Effector memory CD4-positive, alpha-beta T cell (primary cell): ENCODE measurements around the gene WEE1.
"Not testable (repeated sequence)": the region's sequence is repeated elsewhere in the genome, so short reads cannot be mapped to it uniquely, and the experiment has no call there.

Experiments used
- DNase-seq, 3 donors: peaks; one replicate each; pipeline ENCODE4 v3.0.0-alpha.2; 2020
- H3K27ac ChIP-seq: 2 replicates; pipeline ENCODE4 v1.7.0; 2013; ENCODE audit warnings: mild to moderate bottlenecking, low read length, moderate library complexity; ENCODE audit not compliant: insufficient read depth, poor library complexity, severe bottlenecking
- H3K27me3 ChIP-seq: replicated peaks from 2 replicates; pipeline ENCODE4 v1.7.0; 2013; ENCODE audit warnings: mild to moderate bottlenecking, low read length; ENCODE audit not compliant: insufficient read depth, control insufficient read depth, poor library complexity, severe bottlenecking
- H3K36me3 ChIP-seq: 2 replicates; pipeline ENCODE4 v1.7.0; 2013; ENCODE audit warnings: mild to moderate bottlenecking, low read length, moderate library complexity; ENCODE audit not compliant: control insufficient read depth, insufficient read depth
- H3K4me1 ChIP-seq: 2 replicates; pipeline ENCODE4 v1.7.0; 2013; ENCODE audit warnings: low read length, mild to moderate bottlenecking; ENCODE audit not compliant: control insufficient read depth, insufficient read depth, poor library complexity, severe bottlenecking
- H3K4me3 ChIP-seq: 2 replicates; pipeline ENCODE4 v1.7.0; 2013; ENCODE audit warnings: low read length, low read depth, mild to moderate bottlenecking; ENCODE audit not compliant: insufficient read depth, poor library complexity, severe bottlenecking
- H3K9me3 ChIP-seq: 2 replicates; pipeline ENCODE4 v1.7.0; 2013; ENCODE audit warnings: mild to moderate bottlenecking, low read length, moderate library complexity; ENCODE audit not compliant: control insufficient read depth

The WEE1 gene

GRCh38 chr11:9533058-9533457 lies 40.4 kb upstream of the WEE1 start:
- Histone ChIP-seq H3K4me3 (no peak overlapping the region), H3K4me1 (no peaks in the 10 kb centered on the region), H3K27ac (no peak overlapping the region), H3K36me3 (peaks cover 4% of the 10 kb centered on the region), H3K27me3 (no peaks in the 10 kb centered on the region), H3K9me3 (no peaks in the 10 kb centered on the region)
- DNase-seq = no peak

DNA sequence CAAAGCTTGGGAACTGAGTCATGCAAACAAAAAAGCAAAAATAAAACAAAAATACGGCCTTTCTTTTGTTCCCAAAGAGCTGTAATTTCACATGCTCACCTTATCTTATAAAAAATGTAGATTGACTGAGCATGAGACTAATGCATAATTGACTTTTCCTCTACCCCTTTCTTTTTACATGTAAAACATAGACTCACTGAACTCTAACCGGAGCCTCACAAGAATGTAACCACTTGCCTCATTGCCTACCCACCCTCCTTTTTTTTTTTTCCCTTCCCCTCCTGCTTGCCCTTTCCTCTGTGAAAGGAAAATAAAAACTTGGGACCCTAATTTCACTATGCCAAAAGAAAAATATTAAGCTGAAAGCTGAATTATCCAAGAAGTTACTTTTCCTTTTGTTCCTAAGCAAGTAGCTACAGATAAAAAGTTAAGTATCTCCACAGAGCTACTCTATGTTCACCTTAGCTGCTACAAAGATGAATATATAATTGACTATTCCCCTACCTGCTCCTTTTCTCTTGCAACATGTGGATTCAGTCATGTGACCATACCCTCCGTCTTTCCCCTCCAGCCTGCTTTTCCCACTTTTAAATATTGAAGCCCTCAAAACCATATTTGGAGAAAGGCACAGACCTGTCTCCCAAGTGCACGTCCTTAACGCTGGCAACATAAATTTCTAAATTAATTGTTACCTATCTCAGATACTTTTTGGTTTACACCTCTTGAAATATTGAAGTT lies 39.6 kb upstream of the WEE1 start:
- H3K36me3 ChIP-seq = no peaks in the 10 kb centered on the region
- H3K27me3 ChIP-seq = no peaks in the 10 kb centered on the region
- no peaks in the 10 kb centered on the region for H3K4me1 ChIP-seq
- H3K4me3 ChIP-seq = no peak overlapping the region
- no peaks in the 10 kb centered on the region for H3K9me3 ChIP-seq
- no peak overlapping the region for H3K27ac ChIP-seq
- DNase-seq = no peak

GRCh38 chr11:9535189-9535781 lies 38.2 kb upstream of the WEE1 start:
- no peaks in the 10 kb centered on the region for H3K36me3 ChIP-seq
- H3K4me3 ChIP-seq = no peak overlapping the region
- peak; percentile 49 to 65 (median 60) for DNase-seq
- H3K27ac ChIP-seq = no peak overlapping the region
- no peaks in the 10 kb centered on the region for H3K27me3 ChIP-seq
- H3K4me1 ChIP-seq = no peaks in the 10 kb centered on the region
- no peaks in the 10 kb centered on the region for H3K9me3 ChIP-seq

DNA sequence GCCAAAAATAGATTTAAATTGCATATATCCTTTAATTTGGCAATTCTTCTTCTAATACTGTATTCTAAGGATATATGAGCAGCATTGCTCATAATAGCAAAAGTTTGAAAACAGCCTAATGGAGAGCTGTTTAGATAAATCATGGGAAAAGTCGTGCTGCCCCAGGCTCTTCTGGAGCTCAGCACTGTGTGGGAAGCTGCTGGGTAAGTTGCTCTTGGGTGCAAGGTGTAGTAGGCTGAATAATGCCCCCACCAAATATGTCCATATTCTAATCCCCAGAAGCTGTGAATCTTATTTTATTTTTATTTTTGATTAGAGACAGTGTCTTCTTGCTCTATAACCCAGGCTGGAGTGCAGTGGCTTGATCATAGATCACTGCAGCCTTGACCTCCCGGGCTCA lies 34.9 kb upstream of the WEE1 start:
- DNase-seq = no peak
- no peaks in the 10 kb centered on the region for H3K4me1 ChIP-seq
- no peaks in the 10 kb centered on the region for H3K36me3 ChIP-seq
- no peaks in the 10 kb centered on the region for H3K9me3 ChIP-seq
- H3K27me3 ChIP-seq = no peaks in the 10 kb centered on the region
- H3K27ac ChIP-seq = no peak overlapping the region
- no peak overlapping the region for H3K4me3 ChIP-seq

GRCh38 chr11:9549216-9549615 lies 24.3 kb upstream of the WEE1 start:
- H3K36me3 ChIP-seq, H3K27ac ChIP-seq, DNase-seq, H3K9me3 ChIP-seq, H3K27me3 ChIP-seq, H3K4me3 ChIP-seq, H3K4me1 ChIP-seq: not testable (repeated sequence)

DNA sequence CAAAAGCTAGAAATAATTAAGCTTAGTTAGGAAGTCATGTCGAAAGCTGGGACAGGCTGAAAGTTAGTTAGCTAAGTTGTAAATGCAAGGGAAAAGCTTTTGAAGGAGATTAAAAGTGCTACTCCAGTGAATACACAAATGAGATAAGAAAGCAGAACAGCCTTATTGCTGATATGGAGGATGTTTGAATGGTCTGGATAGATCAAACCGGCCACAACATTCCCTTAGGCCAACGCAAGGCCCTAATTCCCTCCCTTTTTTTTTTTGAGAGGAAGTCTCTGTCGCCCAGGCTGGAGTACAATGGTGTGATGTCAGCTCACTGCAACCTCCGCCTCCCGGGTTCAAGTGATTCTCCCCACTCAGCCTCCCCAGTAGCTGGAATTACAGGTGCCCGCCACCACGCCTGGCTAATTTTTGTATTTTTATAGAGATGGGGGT lies 23.3 kb upstream of the WEE1 start:
- Histone ChIP-seq H3K27ac (no peak overlapping the region), H3K4me3 (no peak overlapping the region), H3K4me1 (no peaks in the 10 kb centered on the region), H3K9me3 (no peaks in the 10 kb centered on the region), H3K27me3 (no peaks in the 10 kb centered on the region), H3K36me3 (no peaks in the 10 kb centered on the region)
- DNase-seq = no peak

DNA sequence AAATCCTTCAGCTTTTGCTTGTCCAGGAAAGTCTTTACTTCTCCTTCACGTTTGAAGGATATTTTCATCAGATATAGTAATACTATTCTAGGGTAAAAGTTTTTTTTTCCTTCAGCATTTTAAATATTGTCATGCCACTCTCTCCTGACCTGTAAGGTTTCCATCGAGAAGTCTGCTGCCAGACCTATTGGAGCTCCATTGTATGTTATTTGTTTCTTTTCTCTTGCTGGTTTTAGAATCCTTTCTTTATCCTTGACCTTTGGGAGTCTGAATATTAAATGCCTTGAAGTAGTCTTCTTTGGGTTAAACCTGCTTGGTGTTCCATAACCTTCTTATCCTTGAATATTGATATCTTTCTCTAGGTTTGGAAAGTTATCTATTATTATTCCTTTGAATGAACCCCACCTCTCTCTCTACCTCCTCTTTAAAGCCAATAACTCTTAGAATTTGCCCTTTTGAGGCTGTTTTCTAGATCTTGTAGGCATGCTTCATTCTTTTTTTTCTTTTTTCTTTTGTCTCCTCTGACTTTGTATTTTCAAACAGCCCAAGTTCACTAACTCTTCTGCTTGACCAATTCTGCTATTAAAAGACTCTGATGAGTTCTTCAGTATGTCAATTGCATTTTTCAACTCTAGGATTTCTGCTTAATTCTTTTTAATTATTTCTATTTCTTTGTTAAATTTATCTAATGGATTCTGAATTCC lies 12.0 kb upstream of the WEE1 start:
- Histone ChIP-seq H3K27ac (no peak overlapping the region), H3K4me1 (no peaks in the 10 kb centered on the region), H3K36me3 (no peaks in the 10 kb centered on the region), H3K9me3 (no peaks in the 10 kb centered on the region), H3K4me3 (no peak overlapping the region), H3K27me3 (no peaks in the 10 kb centered on the region)
- no peak for DNase-seq

DNA sequence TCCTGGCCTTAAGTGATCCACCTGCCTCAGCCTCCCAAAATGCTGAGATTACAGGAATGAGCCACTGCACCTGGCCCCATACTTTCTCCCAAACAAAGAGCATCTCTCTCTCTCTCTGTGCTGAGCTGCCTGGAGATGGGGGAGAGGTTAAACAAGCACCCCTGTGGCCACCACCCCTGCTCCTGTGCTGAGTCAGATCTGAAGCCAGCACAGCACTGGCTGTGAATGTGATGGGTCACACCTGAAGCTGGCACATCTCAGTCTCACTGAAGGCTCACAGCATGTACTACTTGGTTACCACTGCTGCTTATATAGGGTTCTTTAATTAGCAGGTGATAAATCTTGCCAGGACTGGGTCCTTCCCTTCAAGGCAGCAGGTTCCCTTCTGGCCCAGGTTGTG lies 10.8 kb upstream of the WEE1 start:
- Histone ChIP-seq H3K9me3 (no peaks in the 10 kb centered on the region), H3K4me1 (no peaks in the 10 kb centered on the region), H3K27ac (no peak overlapping the region), H3K27me3 (no peaks in the 10 kb centered on the region), H3K4me3 (no peak overlapping the region), H3K36me3 (no peaks in the 10 kb centered on the region)
- no peak for DNase-seq

- no peaks in the 10 kb centered on the region for H3K9me3 ChIP-seq
- no peaks in the 10 kb centered on the region for H3K4me1 ChIP-seq
- no peak for DNase-seq
- no peak overlapping the region for H3K4me3 ChIP-seq
- no peaks in the 10 kb centered on the region for H3K36me3 ChIP-seq
- H3K27ac ChIP-seq = no peak overlapping the region
- no peaks in the 10 kb centered on the region for H3K27me3 ChIP-seq
Observed at GRCh38 chr11:9563196-9563730, 10.2 kb upstream of the WEE1 start.
